Loucy (cell line): ENCODE data around the gene PCDH10.

Experiments
- CTCF ChIP-seq: fragments of 200-600 bp; sonication (generic); conservative IDR thresholded peaks from 2 replicates; pipeline ENCODE4 v1.5.1; 2014; ENCODE audit warnings: mild to moderate bottlenecking, antibody characterized with exemption, low read length
- EZH2phosphoT487 ChIP-seq: fragments of 200-600 bp; IDR thresholded peaks from 2 replicates; pipeline ENCODE4 v1.6.1; 2018; ENCODE audit warnings: antibody characterized with exemption, mild to moderate bottlenecking, moderate library complexity, borderline replicate concordance

- peak; percentile 62 for TF ChIP-seq CTCF
- no peak for TF ChIP-seq EZH2phosphoT487
Observed at GRCh38 chr4:133137571-133137970, 11.5 kb upstream of the PCDH10 start.
